ENCODE measurements around the gene TSC1.

The TSC1 gene

GRCh38 chr9:132944294-132945185, at the start of gene TSC1:
TSS of gene TSC1 (minus strand) at chr9:132944616. CDS start at chr9:132928872, 15,744 bp downstream.
- Histone ChIP-seq H3K79me2 (ENCODE audit: low read length) (peaks cover 49% of the 10 kb centered on the region), H3K4me2 (ENCODE audit: low read depth, low read length) (peak within 1 kb of the TSS; percentile 91), H3K9me3 (replicated peaks; ENCODE audit: insufficient read depth, low read length) (no peaks in the 10 kb centered on the region), H3K4me1 (ENCODE audit: low read length) (peaks cover 25% of the 10 kb centered on the region), H3K27me3 (replicated peaks; ENCODE audit: insufficient read depth, low read length) (peaks cover 2% of the 10 kb centered on the region), H3K27ac (ENCODE audit: low read length) (peak within 1 kb of the TSS; percentile 88), H2AFZ (ENCODE audit: low read length) (peak within 1 kb of the TSS; percentile 94), H3F3A (ENCODE audit: insufficient read depth, low read length) (peaks cover 16% of the 10 kb centered on the region; the same call in 1 of the 2 replicates), H3K9me2 (replicated peaks; ENCODE audit: insufficient read depth, low read length) (no peaks in the 10 kb centered on the region), H3K9ac (ENCODE audit: low read length) (peak within 1 kb of the TSS; percentile 94), H3K4me3 (ENCODE audit: low read length) (peak within 1 kb of the TSS; percentile 96), H3K36me3 (replicated peaks; ENCODE audit: insufficient read depth, low read length) (no peaks in the 10 kb centered on the region), H4K20me1 (ENCODE audit: insufficient read depth, low read length) (no peaks in the 10 kb centered on the region; the same call in 1 of the 2 replicates)
- DNase-seq, result peak; percentile 92
- TF ChIP-seq EZH2 (optimal IDR thresholded peaks at IDR 0.05; ENCODE audit: low read depth, low read length), result no peak
- TF ChIP-seq EZH2phosphoT487 (IDR thresholded peaks at IDR 0.05; ENCODE audit: low read length), result no peak
- TF ChIP-seq CTCF (IDR thresholded peaks at IDR 0.05; ENCODE audit: low read length), result no peak

GRCh38 chr9:132993511-132993939, 49.1 kb upstream of the TSC1 start:
- Histone ChIP-seq H3K79me2 (ENCODE audit: low read length) (no peaks in the 10 kb centered on the region), H3K9me2 (replicated peaks; ENCODE audit: insufficient read depth, low read length) (no peaks in the 10 kb centered on the region), H3K4me2 (ENCODE audit: low read depth, low read length) (no peak overlapping the region), H4K20me1 (ENCODE audit: insufficient read depth, low read length) (no peaks in the 10 kb centered on the region), H3F3A (ENCODE audit: insufficient read depth, low read length) (no peaks in the 10 kb centered on the region), H3K27ac (ENCODE audit: low read length) (no peak overlapping the region), H3K9ac (ENCODE audit: low read length) (no peak overlapping the region), H3K9me3 (replicated peaks; ENCODE audit: insufficient read depth, low read length) (no peaks in the 10 kb centered on the region), H3K4me3 (ENCODE audit: low read length) (no peak overlapping the region), H2AFZ (ENCODE audit: low read length) (no peak overlapping the region), H3K36me3 (replicated peaks; ENCODE audit: insufficient read depth, low read length) (no peaks in the 10 kb centered on the region), H3K4me1 (ENCODE audit: low read length) (no peaks in the 10 kb centered on the region), H3K27me3 (replicated peaks; ENCODE audit: insufficient read depth, low read length) (peaks cover 98% of the 10 kb centered on the region)
- no peak for TF ChIP-seq EZH2 (optimal IDR thresholded peaks at IDR 0.05; ENCODE audit: low read depth, low read length)
- no peak for DNase-seq

- H3K79me2 ChIP-seq (ENCODE audit: low read length), result no peaks in the 10 kb centered on the region
- H3K27me3 ChIP-seq (replicated peaks; ENCODE audit: insufficient read depth, low read length), result peaks cover 100% of the 10 kb centered on the region
- H2AFZ ChIP-seq (ENCODE audit: low read length), result no peak overlapping the region
- no peaks in the 10 kb centered on the region for H3F3A ChIP-seq (ENCODE audit: insufficient read depth, low read length)
- no peak for DNase-seq
- no peak overlapping the region for H3K4me2 ChIP-seq (ENCODE audit: low read depth, low read length)
- no peaks in the 10 kb centered on the region for H3K4me1 ChIP-seq (ENCODE audit: low read length)
- H3K36me3 ChIP-seq (replicated peaks; ENCODE audit: insufficient read depth, low read length), result no peaks in the 10 kb centered on the region
- H3K9ac ChIP-seq (ENCODE audit: low read length), result no peak overlapping the region
- H4K20me1 ChIP-seq (ENCODE audit: insufficient read depth, low read length), result no peaks in the 10 kb centered on the region
- no peak for TF ChIP-seq CTCF (IDR thresholded peaks at IDR 0.05; ENCODE audit: low read length)
- no peak for TF ChIP-seq EZH2phosphoT487 (IDR thresholded peaks at IDR 0.05; ENCODE audit: low read length)
- no peak for TF ChIP-seq EZH2 (optimal IDR thresholded peaks at IDR 0.05; ENCODE audit: low read depth, low read length)
- no peaks in the 10 kb centered on the region for H3K9me3 ChIP-seq (replicated peaks; ENCODE audit: insufficient read depth, low read length)
- H3K27ac ChIP-seq (ENCODE audit: low read length), result no peak overlapping the region
- H3K9me2 ChIP-seq (replicated peaks; ENCODE audit: insufficient read depth, low read length), result no peaks in the 10 kb centered on the region
- H3K4me3 ChIP-seq (ENCODE audit: low read length), result no peak overlapping the region
These were observed 47.2 kb upstream of the TSC1 start for GRCh38 chr9:132991351-132992300.
